T-helper 17 cell (primary cell): ENCODE results near the gene ANKRD42. TPM values are rescaled to one million over a fixed set of nuclear protein-coding genes. Genes with fewer than 3 reads are reported as not detected.

Experiments
- ATAC-seq: fragments of 150-1000 bp; cut with Tn5 transposase; 2 replicates; pipeline ENCODE4 v1.10.0; 2021; ENCODE audit warnings: mild to moderate bottlenecking, moderate library complexity
- DNase-seq, 3 donors: peaks; one replicate each; pipeline versions ENCODE4 v3.0.0 to v3.0.0-alpha.2; 2020 to 2021
- H3K9me3 ChIP-seq: one replicate; pipeline ENCODE4 v1.7.0; 2013; ENCODE audit warnings: low read length, mild to moderate bottlenecking; ENCODE audit not compliant: control insufficient read depth, poor library complexity, severe bottlenecking
- H3K27ac Mint-ChIP-seq: one replicate; pipeline ENCODE4 v1.8.0; 2022; ENCODE audit warnings: mild to moderate bottlenecking, moderate library complexity, mixed read lengths
- H3K27me3 Mint-ChIP-seq: one replicate; pipeline ENCODE4 v1.8.0; 2022; ENCODE audit warnings: mixed read lengths
- H3K36me3 Mint-ChIP-seq: one replicate; pipeline ENCODE4 v1.8.0; 2022; ENCODE audit warnings: low read depth, mixed read lengths
- H3K4me1 Mint-ChIP-seq: one replicate; pipeline ENCODE4 v1.8.0; 2022; ENCODE audit warnings: mild to moderate bottlenecking, mixed read lengths
- H3K4me3 Mint-ChIP-seq: one replicate; pipeline ENCODE4 v1.8.0; 2022; ENCODE audit warnings: mild to moderate bottlenecking, moderate library complexity, mixed read lengths
- total RNA-seq, 4 donors: library from RNA in 2 of 4; stranded (reverse) in 2 of 4; gene quantifications; one replicate each; pipeline ENCODE4 v1.2.3 and lab custom pipeline; 2022 to 2026

The ANKRD42 gene
- total RNA-seq, 2 donors from 2014 or later, result 7.5 to 10.3 TPM

GRCh38 chr11:83293457-83293774 is 99.9 kb downstream of the ANKRD42 start:
- peaks cover 42% of the 10 kb centered on the region for H3K27me3 Mint-ChIP-seq
- H3K4me1 Mint-ChIP-seq, result peaks cover 7% of the 10 kb centered on the region
- ATAC-seq (no peak), DNase-seq (no peak)
- H3K9me3 ChIP-seq, result no peaks in the 10 kb centered on the region
- peak overlapping the region; percentile 24 for H3K27ac Mint-ChIP-seq
- H3K4me3 Mint-ChIP-seq, result no peak overlapping the region
- peaks cover 2% of the 10 kb centered on the region for H3K36me3 Mint-ChIP-seq

GRCh38 chr11:83294208-83294607 is 100.7 kb downstream of the ANKRD42 start:
- Mint-ChIP-seq H3K4me3 (no peak overlapping the region), H3K36me3 (peaks cover 2% of the 10 kb centered on the region), H3K27me3 (peaks cover 50% of the 10 kb centered on the region), H3K27ac (no peak overlapping the region), H3K4me1 (peaks cover 7% of the 10 kb centered on the region)
- ATAC-seq (no peak), DNase-seq (no peak)
- no peaks in the 10 kb centered on the region for H3K9me3 ChIP-seq

Other genes starting within 250 kb of the ANKRD42 start
- gene RAB30, start 121.8 kb upstream of the ANKRD42 start, total RNA-seq, result 10 to 100 TPM; 33.9 to 47.7 TPM
- 100 to 1,000 TPM; 152 to 153 TPM for gene PCF11, start 36.6 kb upstream of the ANKRD42 start, total RNA-seq
- gene CCDC90B, start 92.7 kb downstream of the ANKRD42 start, total RNA-seq, result 10 to 100 TPM; 20.6 to 21.6 TPM